Neutrophil (primary cell): ENCODE data around the gene SLC51B.

Experiments
- H3K27ac ChIP-seq: fragments of 200-600 bp; sonication (generic); 2 replicates; pipeline ENCODE4 v1.5.1; 2016; ENCODE audit warnings: mild to moderate bottlenecking, moderate library complexity
- H3K27me3 ChIP-seq: fragments of 200-600 bp; sonication (generic); 2 replicates; pipeline ENCODE4 v1.6.0; 2016; ENCODE audit warnings: mild to moderate bottlenecking
- H3K36me3 ChIP-seq: fragments of 200-600 bp; sonication (generic); 2 replicates; pipeline ENCODE4 v1.5.1; 2017
- H3K4me1 ChIP-seq, 2 experiments: fragments of 200-600 bp in 1 of 2; sonication (generic) in 1 of 2; 1 replicate in 1 of 2; 2 replicates in 1 of 2; pipeline versions ENCODE4 v1.5.1 to v1.6.1; 2013 to 2016; ENCODE audit warnings: low read depth in 1 of 2, low read length in 1 of 2, mild to moderate bottlenecking in 1 of 2, moderate library complexity in 1 of 2; ENCODE audit not compliant: control insufficient read depth in 1 of 2, insufficient read depth in 1 of 2
- H3K4me3 ChIP-seq, 2 experiments: fragments of 200-600 bp in 1 of 2; sonication (generic) in 1 of 2; 1 replicate in 1 of 2; 2 replicates in 1 of 2; pipeline ENCODE4 v1.5.1; 2013 to 2016; ENCODE audit warnings: low read depth in 1 of 2, low read length in 1 of 2, mild to moderate bottlenecking in 1 of 2, moderate library complexity in 1 of 2
- H3K9me3 ChIP-seq: fragments of 200-600 bp; sonication (generic); 2 replicates; pipeline ENCODE4 v1.5.1; 2016
- CTCF ChIP-seq: fragments of 200-600 bp; sonication (generic); IDR thresholded peaks from 2 replicates; pipeline ENCODE4 v1.5.1; 2016; ENCODE audit warnings: antibody characterized with exemption

SLC51B gene

GRCh38 chr15:65062061-65062460 lies 16.9 kb downstream of the SLC51B start:
- Histone ChIP-seq H3K4me3 (no peak overlapping the region), H3K9me3 (no peaks in the 10 kb centered on the region), H3K27me3 (peaks cover 50% of the 10 kb centered on the region), H3K27ac (no peak overlapping the region), H3K36me3 (no peaks in the 10 kb centered on the region), H3K4me1 (no peaks in the 10 kb centered on the region)
- TF ChIP-seq CTCF, result no peak

- no peak for TF ChIP-seq CTCF
- Histone ChIP-seq H3K4me1 (no peaks in the 10 kb centered on the region), H3K27me3 (peaks cover 56% of the 10 kb centered on the region), H3K4me3 (no peak overlapping the region), H3K27ac (no peak overlapping the region), H3K9me3 (no peaks in the 10 kb centered on the region), H3K36me3 (no peaks in the 10 kb centered on the region)
These were observed 17.5 kb downstream of the SLC51B start for GRCh38 chr15:65062726-65063125.

- no peak overlapping the region for H3K4me3 ChIP-seq
- no peaks in the 10 kb centered on the region for H3K36me3 ChIP-seq
- H3K9me3 ChIP-seq, result no peaks in the 10 kb centered on the region
- H3K27ac ChIP-seq, result no peak overlapping the region
- H3K27me3 ChIP-seq, result peaks cover 76% of the 10 kb centered on the region
- H3K4me1 ChIP-seq, result no peaks in the 10 kb centered on the region
- TF ChIP-seq CTCF, result no peak
These were observed 20.9 kb downstream of the SLC51B start for GRCh38 chr15:65066001-65066634.

DNA sequence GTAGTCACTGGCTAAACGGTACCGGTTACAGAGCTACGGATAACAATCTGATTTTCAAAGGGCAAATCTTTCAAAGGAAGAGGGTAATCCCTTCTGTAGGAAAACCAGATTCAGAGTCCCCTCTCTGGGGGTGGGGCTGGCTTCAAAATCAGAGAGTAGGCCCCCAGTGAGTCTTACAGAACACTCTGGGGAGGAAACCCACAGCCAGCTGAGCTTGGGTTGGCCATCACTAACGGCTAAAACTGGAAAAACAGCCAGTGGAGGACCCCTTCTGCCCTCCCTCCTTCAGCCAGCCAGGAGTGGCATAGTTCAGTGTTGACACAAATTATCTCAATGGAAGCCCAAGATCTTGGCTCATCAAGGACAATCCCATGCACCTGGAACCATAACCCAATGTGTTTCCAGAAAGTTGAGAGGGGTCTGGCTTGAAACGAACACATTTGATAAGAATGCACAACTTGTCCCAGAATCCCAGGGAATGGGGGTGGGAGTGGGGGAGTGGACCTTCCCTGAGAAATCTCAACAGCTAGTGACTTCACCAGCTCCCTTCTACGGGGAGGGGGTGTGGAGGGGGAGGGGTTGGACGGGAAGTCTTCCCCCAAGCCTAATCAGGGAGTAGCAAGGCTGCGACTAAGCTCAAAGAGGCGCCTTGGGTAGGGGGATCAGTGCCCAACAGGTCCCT lies 21.6 kb downstream of the SLC51B start:
- H3K27ac ChIP-seq, result no peak overlapping the region
- peaks cover 82% of the 10 kb centered on the region for H3K27me3 ChIP-seq
- no peaks in the 10 kb centered on the region for H3K36me3 ChIP-seq
- no peak overlapping the region for H3K4me3 ChIP-seq
- TF ChIP-seq CTCF, result no peak
- H3K4me1 ChIP-seq, result no peaks in the 10 kb centered on the region
- H3K9me3 ChIP-seq, result no peaks in the 10 kb centered on the region

DNA sequence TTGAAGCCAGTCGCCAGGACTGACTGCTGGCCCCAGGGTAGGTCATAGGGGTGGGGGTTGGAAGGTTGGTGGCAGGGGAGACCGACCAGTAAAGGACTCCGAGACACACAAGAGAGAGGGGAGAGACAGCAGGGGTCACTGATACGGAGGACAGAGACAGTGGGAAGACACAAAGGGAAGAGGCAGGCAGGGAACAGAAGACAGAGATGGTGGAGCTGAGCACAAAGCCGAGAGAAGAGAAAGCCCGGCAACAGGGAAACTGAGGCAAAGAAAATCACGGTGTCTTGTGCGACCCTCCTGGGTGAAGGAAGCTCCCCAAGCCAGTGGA lies 22.1 kb downstream of the SLC51B start:
- no peak overlapping the region for H3K4me3 ChIP-seq

More for the DNA sequence above, 22.1 kb downstream of the SLC51B start:
- H3K27me3 ChIP-seq, result peaks cover 83% of the 10 kb centered on the region
- no peak overlapping the region for H3K27ac ChIP-seq
- no peaks in the 10 kb centered on the region for H3K9me3 ChIP-seq
- no peaks in the 10 kb centered on the region for H3K4me1 ChIP-seq
- TF ChIP-seq CTCF, result no peak
- H3K36me3 ChIP-seq, result no peaks in the 10 kb centered on the region
